ENCODE results near the gene SIGLECL1. TPM values are rescaled to one million over a fixed set of nuclear protein-coding genes. Genes with fewer than 3 reads are reported as not detected.
"Not testable (repeated sequence)": the region's sequence is repeated elsewhere in the genome, so short reads cannot be mapped to it uniquely, and the experiment has no call there.

Gene SIGLECL1
- total and polyA plus RNA-seq, 2 donors (not counting 1 experiment from before 2014, with no cell fraction given), result not detected

DNA sequence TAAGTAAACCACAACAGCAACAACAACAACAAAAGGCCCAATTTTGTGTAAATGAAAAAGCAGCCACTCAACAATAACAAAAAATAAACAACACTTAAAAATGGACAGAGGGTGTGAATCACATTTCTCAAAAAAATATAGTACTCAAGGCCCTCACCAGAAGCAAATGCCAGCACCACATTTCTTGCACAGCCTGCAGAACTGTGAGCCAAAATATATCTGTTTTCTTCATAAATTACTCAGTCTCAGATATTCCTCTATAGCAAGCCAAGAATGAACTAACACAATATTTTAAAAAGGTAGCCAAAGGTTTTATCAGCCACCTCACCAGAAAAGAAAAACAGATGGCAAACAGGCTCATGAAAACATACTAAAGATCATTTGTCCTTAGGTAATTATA, 29.9 kb upstream of the SIGLECL1 start:
- DNase-seq (ENCODE audit: low read depth in 2 of 2), result no peak
- no peak overlapping the region for H2AFZ ChIP-seq (ENCODE audit: low read length)
- no peaks in the 10 kb centered on the region for H4K20me1 ChIP-seq (ENCODE audit: control insufficient read depth, extremely low read depth, insufficient read depth, low read length)
- H3K27me3 ChIP-seq (ENCODE audit: control insufficient read depth, insufficient read depth, low read length), result no peaks in the 10 kb centered on the region
- H3K4me3 ChIP-seq (replicated peaks in 1 of 4; ENCODE audit: control extremely low read depth in 1 of 4, insufficient read depth in 1 of 4, low read depth in 3 of 4, low read length in 4 of 4), result no peak overlapping the region
- no peak overlapping the region for H3K4me2 ChIP-seq (ENCODE audit: extremely low read depth, insufficient read depth, low read length)
- no peaks in the 10 kb centered on the region for H3K9me3 ChIP-seq (ENCODE audit: control insufficient read depth, insufficient read depth, low read depth, low read length)
- no peaks in the 10 kb centered on the region for H3K79me2 ChIP-seq (ENCODE audit: control insufficient read depth, insufficient read depth, low read length)
- no peaks in the 10 kb centered on the region for H3K36me3 ChIP-seq (ENCODE audit: control insufficient read depth, insufficient read depth, low read length)
- H3K9ac ChIP-seq (ENCODE audit: insufficient read depth, low read length), result no peak overlapping the region
- TF ChIP-seq, protein P1, sequence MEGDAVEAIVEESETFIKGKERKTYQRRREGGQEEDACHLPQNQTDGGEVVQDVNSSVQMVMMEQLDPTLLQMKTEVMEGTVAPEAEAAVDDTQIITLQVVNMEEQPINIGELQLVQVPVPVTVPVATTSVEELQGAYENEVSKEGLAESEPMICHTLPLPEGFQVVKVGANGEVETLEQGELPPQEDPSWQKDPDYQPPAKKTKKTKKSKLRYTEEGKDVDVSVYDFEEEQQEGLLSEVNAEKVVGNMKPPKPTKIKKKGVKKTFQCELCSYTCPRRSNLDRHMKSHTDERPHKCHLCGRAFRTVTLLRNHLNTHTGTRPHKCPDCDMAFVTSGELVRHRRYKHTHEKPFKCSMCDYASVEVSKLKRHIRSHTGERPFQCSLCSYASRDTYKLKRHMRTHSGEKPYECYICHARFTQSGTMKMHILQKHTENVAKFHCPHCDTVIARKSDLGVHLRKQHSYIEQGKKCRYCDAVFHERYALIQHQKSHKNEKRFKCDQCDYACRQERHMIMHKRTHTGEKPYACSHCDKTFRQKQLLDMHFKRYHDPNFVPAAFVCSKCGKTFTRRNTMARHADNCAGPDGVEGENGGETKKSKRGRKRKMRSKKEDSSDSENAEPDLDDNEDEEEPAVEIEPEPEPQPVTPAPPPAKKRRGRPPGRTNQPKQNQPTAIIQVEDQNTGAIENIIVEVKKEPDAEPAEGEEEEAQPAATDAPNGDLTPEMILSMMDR (conservative IDR thresholded peaks at IDR 0.05 in 1 of 2, IDR thresholded peaks at IDR 0.05 in 1 of 2; ENCODE audit: low read depth in 1 of 2, low read length in 2 of 2), result no peak
- TF ChIP-seq EZH2 (IDR thresholded peaks at IDR 0.05; ENCODE audit: low read length, missing control alignments), result no peak
- H3K27ac ChIP-seq (ENCODE audit: insufficient read depth, low read length), result no peak overlapping the region
- H3K4me1 ChIP-seq (ENCODE audit: control insufficient read depth, extremely low read depth, insufficient read depth, low read length), result no peaks in the 10 kb centered on the region

GRCh38 chr19:51224163-51224641, 26.7 kb upstream of the SIGLECL1 start:
- Histone ChIP-seq H3K9ac (ENCODE audit: insufficient read depth, low read length) (no peak overlapping the region), H3K36me3 (ENCODE audit: control insufficient read depth, insufficient read depth, low read length) (no peaks in the 10 kb centered on the region), H2AFZ (ENCODE audit: low read length) (no peak overlapping the region)

GRCh38 chr19:51224898-51225393, 25.9 kb upstream of the SIGLECL1 start, which contains the start of gene CD33:
Gene CD33 (plus strand): TSS chr19:51225080. CDS start chr19:51225119, 39 bp downstream.
- DNase-seq (ENCODE audit: low read depth in 2 of 2); H3K27me3 ChIP-seq (ENCODE audit: control insufficient read depth, insufficient read depth, low read length); H3K4me3 ChIP-seq (replicated peaks in 1 of 4; ENCODE audit: control extremely low read depth in 1 of 4, insufficient read depth in 1 of 4, low read depth in 3 of 4, low read length in 4 of 4); H4K20me1 ChIP-seq (ENCODE audit: control insufficient read depth, extremely low read depth, insufficient read depth, low read length); H3K9ac ChIP-seq (ENCODE audit: insufficient read depth, low read length); H3K36me3 ChIP-seq (ENCODE audit: control insufficient read depth, insufficient read depth, low read length); H3K9me3 ChIP-seq (ENCODE audit: control insufficient read depth, insufficient read depth, low read depth, low read length); H3K4me2 ChIP-seq (ENCODE audit: extremely low read depth, insufficient read depth, low read length); H3K4me1 ChIP-seq (ENCODE audit: control insufficient read depth, extremely low read depth, insufficient read depth, low read length); H3K79me2 ChIP-seq (ENCODE audit: control insufficient read depth, insufficient read depth, low read length); H2AFZ ChIP-seq (ENCODE audit: low read length); H3K27ac ChIP-seq (ENCODE audit: insufficient read depth, low read length): not testable (repeated sequence)

More at GRCh38 chr19:51224163-51224641, 26.7 kb upstream of the SIGLECL1 start:
- Histone ChIP-seq H4K20me1 (ENCODE audit: control insufficient read depth, extremely low read depth, insufficient read depth, low read length) (no peaks in the 10 kb centered on the region), H3K4me3 (replicated peaks in 1 of 4; ENCODE audit: control extremely low read depth in 1 of 4, insufficient read depth in 1 of 4, low read depth in 3 of 4, low read length in 4 of 4) (no peak overlapping the region), H3K79me2 (ENCODE audit: control insufficient read depth, insufficient read depth, low read length) (no peaks in the 10 kb centered on the region), H3K4me2 (ENCODE audit: extremely low read depth, insufficient read depth, low read length) (no peak overlapping the region), H3K27ac (ENCODE audit: insufficient read depth, low read length) (no peak overlapping the region), H3K9me3 (ENCODE audit: control insufficient read depth, insufficient read depth, low read depth, low read length) (no peaks in the 10 kb centered on the region), H3K4me1 (ENCODE audit: control insufficient read depth, extremely low read depth, insufficient read depth, low read length) (no peaks in the 10 kb centered on the region), H3K27me3 (ENCODE audit: control insufficient read depth, insufficient read depth, low read length) (no peaks in the 10 kb centered on the region)
- TF ChIP-seq EZH2 (IDR thresholded peaks at IDR 0.05; ENCODE audit: low read length, missing control alignments), result no peak
- TF ChIP-seq, protein P1 (conservative IDR thresholded peaks at IDR 0.05 in 1 of 2, IDR thresholded peaks at IDR 0.05 in 1 of 2; ENCODE audit: low read depth in 1 of 2, low read length in 2 of 2), result no peak
- no peak for DNase-seq (ENCODE audit: low read depth in 2 of 2)

Data from fibroblast of lung (primary cell).